ENCODE measurements around the gene MSL1. TPM values are rescaled to one million over a fixed set of nuclear protein-coding genes. Genes with fewer than 3 reads are reported as not detected.

Gene MSL1
- total RNA-seq, 2 experiments from 2014 or later = 95.4 to 97.1 TPM

DNA sequence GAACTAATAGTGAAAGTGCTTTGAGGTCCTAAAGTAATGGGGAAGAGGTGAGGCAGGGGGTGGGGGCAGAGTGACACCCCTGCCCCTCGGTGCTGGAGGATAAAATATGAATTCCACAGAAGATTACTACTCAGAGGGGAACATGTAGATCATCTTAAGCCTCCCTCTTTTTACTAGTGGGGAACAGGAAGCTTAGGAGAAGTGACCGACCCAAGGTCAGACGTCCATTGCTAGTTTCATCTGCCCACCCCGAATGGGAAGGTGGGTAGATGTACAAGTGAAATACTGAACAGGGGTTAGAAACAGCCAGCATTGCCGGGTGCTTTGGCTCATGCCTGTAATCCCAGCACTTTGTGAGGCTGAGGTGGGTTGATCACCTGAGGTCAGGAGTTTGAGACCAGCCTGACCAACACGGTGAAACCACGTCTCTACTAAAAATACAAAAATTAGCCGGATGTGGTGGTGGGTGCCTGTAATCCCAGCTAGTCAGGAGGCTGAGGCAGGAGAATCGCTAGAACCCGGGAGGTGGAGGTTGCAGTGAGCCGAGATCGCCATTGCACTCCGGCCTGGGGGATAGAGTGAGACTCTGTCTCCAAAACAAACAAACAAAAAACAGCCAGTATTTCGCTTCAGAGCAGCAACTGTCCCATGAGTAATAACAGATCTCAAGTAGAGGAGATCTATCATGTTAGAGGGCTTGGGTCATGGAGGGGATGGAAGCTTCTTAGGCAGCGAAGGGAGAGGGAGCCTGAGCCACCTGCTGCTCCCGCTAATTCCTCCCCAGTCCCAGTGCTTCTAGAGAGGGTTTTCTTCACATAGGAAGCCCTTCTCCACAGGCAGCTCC is 20.2 kb upstream of the MSL1 start:
- H3K4me1 Mint-ChIP-seq = peaks cover 89% of the 10 kb centered on the region
- CTCF ChIA-PET = interaction anchor here (0.5 to 8.5 kb wide), 14 partner anchors 11 to 602 kb away, joined by 3 to 97 read pairs (median 4); partner anchors contain the start of genes KRT24 and PSMD3
- POLR2A ChIA-PET = no interaction called here
- H3K27me3 Mint-ChIP-seq = no peaks in the 10 kb centered on the region
- peak overlapping the region; percentile 91 for H3K27ac Mint-ChIP-seq
- peak overlapping the region; percentile 82 for H3K4me3 Mint-ChIP-seq
- no peaks in the 10 kb centered on the region for H3K9me3 Mint-ChIP-seq
- peaks cover 21% of the 10 kb centered on the region for H3K36me3 Mint-ChIP-seq (ENCODE audit: low read depth)
- no peak for DNase-seq

DNA sequence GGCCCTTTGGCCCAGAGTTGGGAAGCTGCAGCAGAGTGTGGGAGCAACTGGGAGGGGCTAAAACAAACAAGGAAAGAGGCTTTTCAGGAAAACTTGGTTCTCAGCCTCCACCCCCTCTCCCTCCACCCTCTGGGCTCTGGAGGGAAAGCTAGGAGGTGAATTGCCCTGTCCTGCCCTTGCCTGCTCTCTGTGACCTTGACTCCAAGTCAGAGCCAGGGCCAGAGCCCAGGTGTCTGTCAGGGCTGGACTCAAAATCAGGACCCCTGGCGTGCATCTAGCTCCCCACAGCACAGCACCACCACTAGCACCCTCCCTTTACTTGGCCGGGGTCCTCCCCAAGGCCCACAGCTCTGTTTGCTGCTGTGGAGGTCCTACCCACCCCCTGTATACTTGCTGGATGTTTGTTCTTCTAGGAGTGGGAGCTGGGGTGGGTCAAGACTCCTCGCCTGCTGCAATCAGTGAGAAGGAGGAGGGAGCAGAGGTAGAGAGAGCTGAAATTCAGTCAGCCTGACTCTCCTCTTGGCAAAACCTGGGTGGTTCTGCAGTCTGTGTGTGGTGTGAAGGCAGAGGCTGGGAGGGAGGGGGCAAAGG is 18.6 kb upstream of the MSL1 start:
- H3K4me3 Mint-ChIP-seq = no peak overlapping the region
- peaks cover 89% of the 10 kb centered on the region for H3K4me1 Mint-ChIP-seq
- H3K36me3 Mint-ChIP-seq (ENCODE audit: low read depth) = peaks cover 6% of the 10 kb centered on the region
- DNase-seq = no peak
- H3K9me3 Mint-ChIP-seq = no peaks in the 10 kb centered on the region
- peak overlapping the region; percentile 81 for H3K27ac Mint-ChIP-seq
- POLR2A ChIA-PET = no interaction called here
- peaks cover 3% of the 10 kb centered on the region for H3K27me3 Mint-ChIP-seq
- CTCF ChIA-PET = interaction anchor here (0.6 to 8.5 kb wide), 7 partner anchors 10 to 1913 kb away, joined by 3 to 97 read pairs (median 3); partner anchors contain the start of gene CASC3

- ChIA-PET CTCF (interaction anchor here (1.2 to 8.5 kb wide), 3 partner anchors 9 to 37 kb away, joined by 3 to 97 read pairs (median 27); partner anchors contain the start of gene CASC3), POLR2A (interaction anchor here (0.5 kb wide), 1 partner anchor 71 kb away, joined by 3 read pairs; no protein-coding TSS in a partner anchor)
- no peak for DNase-seq
- Mint-ChIP-seq H3K4me1 (peaks cover 88% of the 10 kb centered on the region), H3K27ac (peak overlapping the region; percentile 81), H3K36me3 (ENCODE audit: low read depth) (peaks cover 1% of the 10 kb centered on the region), H3K9me3 (no peaks in the 10 kb centered on the region), H3K4me3 (peak overlapping the region; percentile 13), H3K27me3 (peaks cover 3% of the 10 kb centered on the region)
Observed at GRCh38 chr17:40103688-40104087, 18.1 kb upstream of the MSL1 start.

GRCh38 chr17:40104594-40105486 is 16.9 kb upstream of the MSL1 start:
- no peaks in the 10 kb centered on the region for H3K36me3 Mint-ChIP-seq (ENCODE audit: low read depth)
- POLR2A ChIA-PET = no interaction called here
- H3K9me3 Mint-ChIP-seq = no peaks in the 10 kb centered on the region
- CTCF ChIA-PET = interaction anchor here (0.5 to 8.5 kb wide), 3 partner anchors 8 to 334 kb away, joined by 3 to 97 read pairs (median 5); no protein-coding TSS in a partner anchor
- peak overlapping the region; percentile 26 for H3K27ac Mint-ChIP-seq
- H3K27me3 Mint-ChIP-seq = peaks cover 3% of the 10 kb centered on the region
- peaks cover 88% of the 10 kb centered on the region for H3K4me1 Mint-ChIP-seq
- no peak for DNase-seq
- H3K4me3 Mint-ChIP-seq = no peak overlapping the region

DNA sequence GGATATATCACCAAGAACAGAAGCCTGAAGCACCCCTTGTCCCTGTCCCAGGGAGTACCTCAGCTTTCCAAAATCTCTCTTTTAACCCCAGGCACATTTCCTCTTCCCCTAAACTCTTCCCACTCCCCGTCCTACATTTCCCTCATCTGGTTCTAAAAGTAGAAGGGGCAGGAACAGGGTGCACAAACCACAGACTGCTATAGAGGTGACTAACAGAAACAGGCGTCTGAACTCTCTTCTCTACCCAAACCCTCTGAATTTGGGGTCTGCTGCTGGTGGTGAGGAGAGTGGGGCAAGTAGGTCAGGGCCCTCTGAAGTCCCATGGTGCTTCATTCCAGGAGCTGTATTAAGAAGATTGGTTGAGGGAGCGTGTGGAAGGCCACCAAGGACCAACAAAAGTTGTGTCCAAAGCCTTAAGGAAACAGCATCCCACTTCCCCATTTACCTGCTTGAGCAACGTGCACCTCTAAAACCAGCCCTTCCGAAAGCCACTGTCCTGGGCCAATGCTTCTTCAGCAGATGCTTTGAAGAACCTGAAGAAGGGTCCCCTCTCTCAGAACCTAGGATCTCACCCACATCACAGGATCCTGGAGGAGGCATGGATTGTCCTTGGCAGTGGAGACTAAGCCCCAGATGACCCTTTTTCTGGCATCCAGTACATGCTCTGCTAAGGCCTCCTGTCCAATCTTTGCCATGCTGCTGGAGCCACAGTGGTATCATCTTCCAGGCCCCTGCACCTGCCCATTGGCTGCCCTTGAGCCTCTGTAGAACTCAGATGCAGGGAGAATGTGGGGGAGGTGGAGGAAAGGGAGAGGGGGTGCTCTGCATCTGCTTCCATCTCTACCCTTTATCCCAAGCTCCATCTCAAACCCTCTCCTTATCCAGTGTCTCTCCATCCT is 15.7 kb upstream of the MSL1 start:
- Mint-ChIP-seq H3K9me3 (no peaks in the 10 kb centered on the region), H3K4me3 (no peak overlapping the region), H3K36me3 (ENCODE audit: low read depth) (no peaks in the 10 kb centered on the region), H3K27ac (peak overlapping the region; percentile 27), H3K4me1 (peaks cover 87% of the 10 kb centered on the region), H3K27me3 (peaks cover 3% of the 10 kb centered on the region)
- no peak for DNase-seq
- POLR2A ChIA-PET = interaction anchor here (0.5 kb wide), 1 partner anchor 22 kb away, joined by 4 read pairs; no protein-coding TSS in a partner anchor
- CTCF ChIA-PET = interaction anchor here (0.7 kb wide), 1 partner anchor 31 kb away, joined by 3 read pairs; no protein-coding TSS in a partner anchor

GRCh38 chr17:40106760-40107521 is 14.8 kb upstream of the MSL1 start:
- Mint-ChIP-seq H3K27me3 (peaks cover 3% of the 10 kb centered on the region), H3K9me3 (no peaks in the 10 kb centered on the region), H3K27ac (peak overlapping the region; percentile 96), H3K36me3 (ENCODE audit: low read depth) (no peaks in the 10 kb centered on the region), H3K4me1 (peaks cover 90% of the 10 kb centered on the region), H3K4me3 (no peak overlapping the region)
- POLR2A ChIA-PET = no interaction called here
- CTCF ChIA-PET = interaction anchor here (0.7 kb wide), 1 partner anchor 32 kb away, joined by 3 read pairs; no protein-coding TSS in a partner anchor
- DNase-seq = no peak

DNA sequence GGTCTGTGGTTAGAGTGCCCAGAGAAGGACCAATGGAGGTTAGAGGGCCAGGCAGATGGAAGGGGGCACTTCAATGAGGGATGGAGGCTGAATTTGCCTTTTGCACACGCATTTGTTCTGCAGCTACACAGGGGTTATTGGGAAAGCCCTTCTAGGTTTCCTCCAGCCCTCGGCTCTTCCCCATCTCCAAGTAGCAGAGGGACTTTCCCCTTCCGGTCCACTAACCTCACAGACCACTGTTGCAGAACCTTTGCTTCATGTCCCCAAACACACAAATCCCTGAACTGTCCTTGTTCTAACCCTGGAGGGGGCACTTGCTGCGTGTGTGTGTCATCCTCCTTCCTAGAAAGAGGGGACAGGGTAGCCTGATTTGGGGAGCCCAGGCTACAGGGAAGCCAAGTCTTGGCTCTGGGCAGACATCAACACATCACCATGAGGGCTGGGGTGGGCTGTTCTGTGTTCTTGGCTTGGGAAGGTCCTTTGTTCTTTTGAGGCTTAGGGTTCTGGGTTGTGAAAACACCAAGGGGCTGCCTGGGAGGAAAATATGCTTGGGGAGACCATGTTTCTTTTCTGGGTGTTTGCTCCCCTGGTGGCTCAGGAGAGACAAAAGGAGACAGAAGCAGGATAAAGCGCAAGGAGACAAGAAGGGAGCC is 14.1 kb upstream of the MSL1 start:
- Mint-ChIP-seq H3K4me1 (peaks cover 95% of the 10 kb centered on the region), H3K4me3 (peak overlapping the region; percentile 21), H3K9me3 (no peaks in the 10 kb centered on the region), H3K27ac (peak overlapping the region; percentile 96), H3K27me3 (peaks cover 3% of the 10 kb centered on the region), H3K36me3 (ENCODE audit: low read depth) (no peaks in the 10 kb centered on the region)
- no peak for DNase-seq
- POLR2A ChIA-PET = no interaction called here
- CTCF ChIA-PET = no interaction called here

- H3K4me3 Mint-ChIP-seq = no peak overlapping the region
- H3K27me3 Mint-ChIP-seq = peaks cover 3% of the 10 kb centered on the region
- no peaks in the 10 kb centered on the region for H3K36me3 Mint-ChIP-seq (ENCODE audit: low read depth)
- CTCF ChIA-PET = interaction anchor here (0.7 to 5.1 kb wide), 6 partner anchors 10 to 59 kb away, joined by 3 to 27 read pairs (median 4); partner anchors contain the start of gene MSL1
- POLR2A ChIA-PET = no interaction called here
- peak; percentile 40 for DNase-seq
- H3K4me1 Mint-ChIP-seq = peaks cover 94% of the 10 kb centered on the region
- peak overlapping the region; percentile 96 for H3K27ac Mint-ChIP-seq
- H3K9me3 Mint-ChIP-seq = no peaks in the 10 kb centered on the region
Observed at GRCh38 chr17:40108970-40109824, 12.6 kb upstream of the MSL1 start.

DNA sequence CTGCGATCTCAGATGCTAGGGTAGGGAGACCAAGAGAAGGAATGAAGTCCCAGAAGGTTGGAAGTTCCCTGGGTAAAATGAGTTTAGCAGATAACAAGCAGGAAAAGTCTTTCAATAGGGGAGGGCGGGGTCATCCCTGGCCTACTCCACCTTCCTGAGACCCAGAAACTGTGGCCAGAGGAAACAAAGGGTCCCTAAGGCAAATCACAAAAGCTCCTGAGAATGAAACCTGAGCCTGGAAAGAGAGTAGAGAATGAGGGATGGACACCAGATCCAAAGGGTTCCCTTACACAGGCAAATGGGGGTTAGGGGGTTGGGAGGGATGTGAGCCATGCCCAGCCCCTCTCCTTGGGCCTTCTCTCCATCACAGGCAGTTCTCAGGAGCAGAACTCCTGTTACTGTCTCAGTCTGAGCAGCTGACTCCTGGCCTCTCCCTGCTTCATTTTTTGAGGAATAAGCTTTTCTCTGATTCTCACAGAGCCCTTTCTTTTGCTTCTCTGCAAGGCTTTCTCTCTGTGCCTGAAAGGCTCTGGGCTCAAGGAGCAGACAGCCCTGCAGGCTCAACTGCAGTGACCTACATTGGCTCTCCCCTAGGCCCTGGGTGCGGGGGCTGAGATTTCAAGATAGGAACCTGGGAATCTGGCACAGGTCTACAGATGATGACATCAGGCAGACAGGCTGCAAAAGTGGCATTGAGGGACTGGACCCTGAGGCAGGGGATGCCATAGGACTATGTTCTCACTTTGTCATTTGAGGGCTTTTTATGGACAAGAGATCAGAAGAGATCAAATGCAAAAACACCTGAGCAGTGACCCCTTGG is 11.5 kb upstream of the MSL1 start:
- POLR2A ChIA-PET = interaction anchor here (0.6 kb wide), 1 partner anchor 60 kb away, joined by 3 read pairs; no protein-coding TSS in a partner anchor
- peak overlapping the region; percentile 37 for H3K27ac Mint-ChIP-seq
- no peaks in the 10 kb centered on the region for H3K36me3 Mint-ChIP-seq (ENCODE audit: low read depth)
- DNase-seq = no peak
- no peak overlapping the region for H3K4me3 Mint-ChIP-seq
- H3K27me3 Mint-ChIP-seq = peaks cover 3% of the 10 kb centered on the region
- CTCF ChIA-PET = interaction anchor here (0.7 to 7.0 kb wide), 8 partner anchors 10 to 97 kb away, joined by 4 to 61 read pairs (median 6); partner anchors contain the start of gene MSL1
- peaks cover 83% of the 10 kb centered on the region for H3K4me1 Mint-ChIP-seq
- no peaks in the 10 kb centered on the region for H3K9me3 Mint-ChIP-seq
